IPS DF 6.9 (cell line): ENCODE measurements around the gene IQSEC3.

Experiments used
- DNase-seq: peaks from one replicate; pipeline ENCODE4 v3.0.0-alpha.2; 2013; ENCODE audit warnings: low read depth, low spot score
- H3K27ac ChIP-seq: one replicate; pipeline ENCODE4 v1.5.1; 2013; ENCODE audit warnings: low read length, control low read depth
- H3K27me3 ChIP-seq: 2 replicates; pipeline ENCODE4 v1.6.1; 2013; ENCODE audit warnings: mild to moderate bottlenecking, low read length; ENCODE audit not compliant: control insufficient read depth, insufficient read depth
- H3K36me3 ChIP-seq: 2 replicates; pipeline ENCODE4 v1.6.1; 2013; ENCODE audit warnings: low read length; ENCODE audit not compliant: control insufficient read depth, insufficient read depth
- H3K4me1 ChIP-seq: 2 replicates; pipeline ENCODE4 v1.6.1; 2013; ENCODE audit warnings: low read length; ENCODE audit not compliant: control insufficient read depth, insufficient read depth
- H3K4me3 ChIP-seq: 2 replicates; pipeline ENCODE4 v1.5.1; 2013; ENCODE audit warnings: mild to moderate bottlenecking, low read length
- H3K9me3 ChIP-seq: 2 replicates; pipeline ENCODE4 v1.6.1; 2013; ENCODE audit warnings: low read length, inconsistent platforms; ENCODE audit not compliant: control insufficient read depth, insufficient read depth
- WGBS: extraction: QIAGEN DNeasy Blood & Tissue Kit; methylation state at CpG from one replicate; pipeline ENCODE4 v1.1.7; 2013; ENCODE audit warnings: mixed read lengths, missing lambda C conversion rate; ENCODE audit not compliant: insufficient read length, insufficient coverage; 5-methylcytosine and 5-hydroxymethylcytosine counted together

The IQSEC3 gene

DNA sequence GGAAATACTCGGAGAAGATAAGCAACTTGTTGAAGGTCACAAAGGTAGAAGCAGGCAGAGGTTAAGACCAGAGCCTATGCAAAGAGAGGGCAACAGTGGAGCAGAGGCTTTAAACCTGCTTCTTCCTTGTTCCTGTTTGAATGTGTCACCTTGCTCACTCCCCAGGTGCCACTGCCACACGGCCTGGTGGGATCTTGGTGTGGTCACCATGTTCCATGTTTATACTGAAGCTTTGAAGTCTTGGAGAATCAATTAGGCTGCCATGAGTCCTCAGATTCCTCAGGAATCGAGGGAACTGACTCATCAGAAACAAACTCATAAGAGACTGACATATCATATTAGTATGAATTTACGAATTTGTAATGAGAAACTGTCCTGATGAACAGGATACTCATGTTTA lies 46.8 kb downstream of the IQSEC3 start:
- H3K9me3 ChIP-seq = no peaks in the 10 kb centered on the region
- H3K36me3 ChIP-seq = no peaks in the 10 kb centered on the region
- no peak for DNase-seq
- peaks cover 4% of the 10 kb centered on the region; the same call in 1 of the 2 replicates for H3K4me1 ChIP-seq
- no peak overlapping the region for H3K27ac ChIP-seq
- H3K27me3 ChIP-seq = no peaks in the 10 kb centered on the region
- no peak overlapping the region for H3K4me3 ChIP-seq
- WGBS = no CpG with 5 or more reads among the region's 4 CpGs

DNA sequence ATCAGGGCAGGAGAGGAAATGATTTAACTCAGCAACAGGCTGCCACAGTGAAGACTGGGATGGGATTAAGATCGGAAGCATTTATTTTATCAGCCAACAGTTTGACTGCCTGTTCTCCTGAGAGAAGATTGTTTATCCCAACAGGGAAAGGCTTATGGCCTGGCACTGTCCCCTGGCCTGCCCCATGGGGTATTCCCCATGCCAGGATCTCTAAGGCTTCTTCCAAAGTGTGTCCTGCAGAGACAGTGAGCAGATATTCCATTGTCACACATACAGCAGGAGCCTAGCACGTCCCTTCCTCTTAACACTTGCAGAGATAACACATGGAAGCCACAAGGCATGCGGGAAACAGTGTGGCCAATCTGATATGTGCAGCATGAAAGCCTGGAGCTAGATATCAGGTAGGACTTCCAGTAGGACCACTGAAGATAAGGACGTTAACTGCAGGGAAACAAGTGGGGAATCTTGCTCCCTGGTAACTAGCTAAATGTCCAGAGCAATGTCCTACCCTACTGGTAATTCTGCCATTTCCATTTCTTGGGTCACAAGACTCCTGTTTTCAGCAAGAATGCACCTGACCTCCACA lies 48.2 kb downstream of the IQSEC3 start:
- Histone ChIP-seq H3K4me1 (peaks cover 1% of the 10 kb centered on the region; the same call in 1 of the 2 replicates), H3K27me3 (no peaks in the 10 kb centered on the region), H3K36me3 (no peaks in the 10 kb centered on the region), H3K9me3 (no peaks in the 10 kb centered on the region), H3K4me3 (no peak overlapping the region), H3K27ac (no peak overlapping the region)
- DNase-seq = no peak
- WGBS = no CpG with 5 or more reads among the region's 4 CpGs

DNA sequence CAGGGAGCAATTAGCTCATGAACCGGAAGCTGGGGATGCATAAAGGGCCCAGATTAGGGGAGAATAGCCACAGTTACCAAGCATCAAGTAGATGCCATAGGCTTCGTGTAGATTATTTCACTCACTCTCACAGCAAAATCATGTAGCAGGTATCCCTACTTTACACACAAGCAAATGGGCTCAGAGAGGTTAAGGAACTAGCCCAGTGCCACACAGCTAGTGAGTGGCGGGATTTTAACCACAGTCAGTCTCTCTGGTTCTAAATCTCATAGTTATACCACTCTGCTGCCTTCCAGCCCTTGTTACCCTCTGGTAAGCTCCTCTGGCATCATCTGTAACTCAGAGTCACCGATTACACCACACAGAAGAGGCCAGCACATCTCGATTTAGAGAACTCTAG lies 49.0 kb downstream of the IQSEC3 start:
- no CpG with 5 or more reads among the region's 5 CpGs for WGBS
- Histone ChIP-seq H3K27ac (no peak overlapping the region), H3K36me3 (no peaks in the 10 kb centered on the region), H3K4me3 (no peak overlapping the region), H3K9me3 (no peaks in the 10 kb centered on the region), H3K4me1 (no peaks in the 10 kb centered on the region), H3K27me3 (no peaks in the 10 kb centered on the region)
- DNase-seq = no peak

DNA sequence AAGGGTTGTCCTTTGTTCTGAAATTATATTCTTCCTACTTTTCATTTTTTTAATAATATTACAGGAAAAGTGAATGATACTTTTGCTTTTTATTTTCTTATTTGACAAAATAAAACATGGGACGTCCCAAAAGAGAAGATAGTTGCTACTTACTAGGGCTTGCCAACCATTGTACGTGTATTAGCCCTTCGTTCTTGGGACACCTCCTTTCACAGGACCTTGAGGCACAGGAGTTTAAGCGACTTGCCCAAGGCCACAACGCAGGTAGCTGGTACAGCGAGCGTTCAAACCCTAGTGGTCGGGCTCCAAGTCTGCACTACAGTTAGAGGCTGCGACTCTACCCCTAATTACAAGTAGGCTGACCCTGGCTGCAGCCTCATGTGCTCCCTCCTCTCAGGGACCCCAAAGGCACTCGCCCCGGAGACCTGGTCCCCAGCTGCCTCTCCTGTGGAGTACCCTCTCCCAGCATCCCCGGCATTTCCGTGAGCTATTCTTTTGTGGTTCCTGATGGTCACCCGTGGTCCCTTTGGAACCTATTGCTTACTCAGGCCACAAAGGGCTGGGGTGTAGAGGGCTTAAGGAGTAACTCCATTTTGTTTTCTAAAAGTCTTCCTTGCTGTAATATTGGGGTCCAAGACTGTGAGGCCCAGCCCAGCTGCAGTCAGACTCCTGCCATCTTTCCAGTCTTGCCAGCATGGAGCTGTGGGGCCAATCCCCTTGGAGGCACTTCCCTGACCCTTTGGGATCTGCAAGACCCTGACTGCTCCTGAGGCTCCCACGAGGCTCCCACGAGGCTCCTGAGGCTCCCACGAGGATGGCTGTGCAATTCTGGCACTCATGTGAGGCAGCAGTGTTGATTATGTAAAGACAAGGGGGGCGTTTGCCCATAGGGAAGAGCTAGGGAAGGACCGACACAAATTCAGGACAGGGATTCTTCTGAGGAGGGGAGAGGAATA lies 49.7 kb downstream of the IQSEC3 start:
- no peaks in the 10 kb centered on the region for H3K27me3 ChIP-seq
- no peaks in the 10 kb centered on the region for H3K4me1 ChIP-seq
- WGBS = no CpG with 5 or more reads among the region's 19 CpGs
- no peak overlapping the region for H3K27ac ChIP-seq
- H3K9me3 ChIP-seq = no peaks in the 10 kb centered on the region
- no peak overlapping the region for H3K4me3 ChIP-seq
- no peak for DNase-seq
- H3K36me3 ChIP-seq = no peaks in the 10 kb centered on the region

GRCh38 chr12:117311-117710 lies 50.7 kb downstream of the IQSEC3 start:
- Histone ChIP-seq H3K27me3 (no peaks in the 10 kb centered on the region), H3K4me3 (no peak overlapping the region), H3K9me3 (no peaks in the 10 kb centered on the region), H3K4me1 (no peaks in the 10 kb centered on the region), H3K36me3 (no peaks in the 10 kb centered on the region), H3K27ac (no peak overlapping the region)
- no CpG with 5 or more reads among the region's 7 CpGs for WGBS
- DNase-seq = no peak

DNA sequence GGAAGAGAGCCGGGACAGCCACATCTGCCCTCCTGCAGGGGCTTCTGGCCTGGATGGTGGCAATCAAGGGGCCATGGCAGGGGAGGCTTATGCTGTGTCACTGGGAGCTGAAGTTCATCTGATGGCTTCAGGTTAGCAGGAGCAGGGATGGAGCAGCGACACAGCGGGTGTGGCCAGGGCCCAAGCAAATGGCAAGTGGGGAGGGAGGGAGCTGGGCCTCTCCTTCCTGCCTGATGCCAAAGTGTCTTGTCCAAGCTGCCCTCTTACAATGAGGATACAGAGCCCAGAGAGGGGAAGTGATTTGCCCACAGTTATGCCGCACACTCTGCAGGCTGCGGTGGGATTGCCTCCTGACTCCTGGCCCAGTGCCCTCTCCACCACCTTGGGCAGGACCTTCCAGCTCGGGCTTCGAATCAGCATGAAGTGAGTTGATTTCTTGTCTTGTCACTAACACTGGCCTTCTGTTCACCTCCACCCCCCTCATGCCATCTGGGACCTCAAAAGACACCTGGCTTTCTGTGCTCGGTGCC lies 51.3 kb downstream of the IQSEC3 start:
- no peak overlapping the region for H3K27ac ChIP-seq
- H3K36me3 ChIP-seq = no peaks in the 10 kb centered on the region
- DNase-seq = no peak
- H3K27me3 ChIP-seq = no peaks in the 10 kb centered on the region
- WGBS = no CpG with 5 or more reads among the region's 8 CpGs
- H3K9me3 ChIP-seq = no peaks in the 10 kb centered on the region
- H3K4me3 ChIP-seq = no peak overlapping the region
- H3K4me1 ChIP-seq = no peaks in the 10 kb centered on the region

DNA sequence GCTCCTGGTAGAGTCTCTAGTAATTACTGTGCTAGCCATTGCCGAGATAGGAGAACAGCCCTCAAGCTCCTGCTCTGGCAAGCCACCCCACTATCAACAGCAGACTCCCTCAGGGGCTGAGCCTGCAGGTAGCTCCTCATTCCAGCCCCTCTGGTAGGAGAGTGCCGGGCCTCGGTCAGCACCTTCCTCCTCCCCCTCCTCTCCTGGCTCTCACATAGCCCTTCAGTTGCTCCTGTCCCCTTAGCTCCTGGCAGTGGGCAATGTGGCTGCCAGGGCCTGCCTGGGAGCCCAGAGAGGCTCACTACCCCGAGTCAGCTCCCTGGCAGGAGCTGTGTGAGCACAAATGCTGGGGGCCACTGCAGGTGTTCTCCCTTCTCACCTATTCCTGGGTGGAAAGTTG lies 52.0 kb downstream of the IQSEC3 start:
- Histone ChIP-seq H3K4me1 (no peaks in the 10 kb centered on the region), H3K9me3 (no peaks in the 10 kb centered on the region), H3K27me3 (no peaks in the 10 kb centered on the region), H3K27ac (no peak overlapping the region), H3K36me3 (no peaks in the 10 kb centered on the region), H3K4me3 (no peak overlapping the region)
- WGBS = no CpG with 5 or more reads among the region's 4 CpGs
- DNase-seq = no peak

DNA sequence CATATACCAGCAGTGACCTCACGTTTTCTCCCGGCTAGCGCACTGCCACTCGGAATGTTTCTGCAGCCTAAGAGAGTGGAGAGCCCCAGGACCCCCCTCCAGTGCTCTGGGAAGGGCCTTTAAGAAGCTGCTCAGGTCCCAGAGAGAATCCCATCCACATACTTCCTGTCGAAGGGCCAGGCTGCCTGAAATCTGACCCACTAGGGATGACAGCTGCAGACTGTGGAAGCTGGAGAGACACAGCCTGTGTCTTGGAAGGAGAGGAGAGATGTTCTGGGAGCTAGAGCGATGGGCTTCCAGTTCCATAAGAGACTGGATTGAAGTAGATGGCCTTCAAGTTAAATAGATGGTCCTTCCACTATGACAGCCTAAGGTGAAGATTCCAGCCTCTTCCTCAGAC lies 54.4 kb downstream of the IQSEC3 start:
- Histone ChIP-seq H3K27ac (no peak overlapping the region), H3K4me1 (no peaks in the 10 kb centered on the region), H3K9me3 (no peaks in the 10 kb centered on the region), H3K27me3 (no peaks in the 10 kb centered on the region), H3K4me3 (no peak overlapping the region), H3K36me3 (no peaks in the 10 kb centered on the region)
- no peak for DNase-seq
- WGBS = no CpG with 5 or more reads among the region's 6 CpGs

DNA sequence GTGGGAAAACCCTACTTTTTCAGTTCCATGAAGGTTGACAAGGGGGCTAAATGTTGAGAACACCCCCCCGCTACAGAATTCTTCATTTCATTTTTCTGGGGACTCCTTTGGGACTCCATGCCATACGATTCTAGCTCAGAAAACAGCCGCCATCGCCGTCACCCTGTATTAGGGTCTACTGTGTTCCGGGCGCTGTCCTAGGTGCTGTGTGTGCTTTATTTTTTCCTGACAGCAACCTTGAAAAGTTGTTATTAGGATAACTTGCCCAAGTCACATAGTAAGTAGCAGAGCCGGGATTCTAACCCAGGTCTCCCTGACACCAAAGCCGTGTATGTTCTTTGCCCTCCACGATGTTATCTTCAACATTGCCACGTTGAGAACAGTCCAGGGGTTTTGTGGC lies 55.1 kb downstream of the IQSEC3 start:
- whole genome bisulfite sequencing = no CpG with 5 or more reads among the region's 11 CpGs

GRCh38 chr12:125075-125474 lies 58.5 kb downstream of the IQSEC3 start:
- Histone ChIP-seq H3K4me3 (no peak overlapping the region), H3K36me3 (no peaks in the 10 kb centered on the region), H3K4me1 (no peaks in the 10 kb centered on the region), H3K9me3 (no peaks in the 10 kb centered on the region), H3K27me3 (no peaks in the 10 kb centered on the region), H3K27ac (no peak overlapping the region)
- DNase-seq = no peak
- WGBS = no CpG with 5 or more reads among the region's 7 CpGs

More for the DNA sequence above, 55.1 kb downstream of the IQSEC3 start:
- DNase-seq = no peak
- no peaks in the 10 kb centered on the region for H3K4me1 ChIP-seq
- no peaks in the 10 kb centered on the region for H3K36me3 ChIP-seq
- no peaks in the 10 kb centered on the region for H3K9me3 ChIP-seq
- no peak overlapping the region for H3K27ac ChIP-seq
- H3K4me3 ChIP-seq = no peak overlapping the region
- no peaks in the 10 kb centered on the region for H3K27me3 ChIP-seq
